Mesodermal cell (in vitro differentiated cells): Measurements from ENCODE around the gene NCKAP5.

ENCODE experiments used
- H3K27ac ChIP-seq: 2 replicates; pipeline ENCODE4 v1.7.0; 2013; ENCODE audit warnings: mild to moderate bottlenecking, low read depth, low read length, moderate library complexity; ENCODE audit not compliant: severe bottlenecking
- H3K36me3 ChIP-seq: 2 replicates; pipeline ENCODE4 v1.7.1; 2013; ENCODE audit warnings: mild to moderate bottlenecking, low read length, moderate library complexity; ENCODE audit not compliant: control insufficient read depth, insufficient read depth
- H3K4me1 ChIP-seq: one replicate; pipeline ENCODE4 v1.7.1; 2013; ENCODE audit warnings: mild to moderate bottlenecking, low read length; ENCODE audit not compliant: insufficient read depth, control insufficient read depth, poor library complexity, severe bottlenecking
- H3K4me3 ChIP-seq: 2 replicates; pipeline ENCODE4 v1.7.0; 2013; ENCODE audit warnings: low read length, control low read depth, mild to moderate bottlenecking; ENCODE audit not compliant: insufficient read depth, poor library complexity, severe bottlenecking; ENCODE audit errors: extremely low read depth
- H3K9me3 ChIP-seq: 2 replicates; pipeline ENCODE4 v1.7.1; 2013; ENCODE audit warnings: mild to moderate bottlenecking, low read length, moderate library complexity; ENCODE audit not compliant: control insufficient read depth
- WGBS, 2 experiments: methylation state at CpG; one replicate each; pipeline ENCODE4 v1.1.5; 2013; ENCODE audit warnings: missing lambda C conversion rate in 2 of 2; ENCODE audit not compliant: insufficient coverage in 2 of 2; 5-methylcytosine and 5-hydroxymethylcytosine counted together

The NCKAP5 gene

GRCh38 chr2:133496501-133497269, 71.6 kb downstream of the NCKAP5 start:
- H3K36me3 ChIP-seq: no peaks in the 10 kb centered on the region
- no peak overlapping the region for H3K27ac ChIP-seq
- H3K4me1 ChIP-seq: no peaks in the 10 kb centered on the region
- WGBS, 2 experiments: 100% methylated on average over 1 of the region's 3 CpGs
- H3K9me3 ChIP-seq: no peaks in the 10 kb centered on the region
- H3K4me3 ChIP-seq: no peak overlapping the region

- no peak overlapping the region for H3K4me3 ChIP-seq
- H3K9me3 ChIP-seq: no peaks in the 10 kb centered on the region
- H3K36me3 ChIP-seq: no peaks in the 10 kb centered on the region
- H3K4me1 ChIP-seq: no peaks in the 10 kb centered on the region
- H3K27ac ChIP-seq: no peak overlapping the region
- 89 to 93% methylated on average over 5 of the region's 5 CpGs for WGBS, 2 experiments
Measured at GRCh38 chr2:133495226-133495625, 73.0 kb downstream of the NCKAP5 start.

GRCh38 chr2:133492719-133493380, 75.4 kb downstream of the NCKAP5 start:
- H3K4me1 ChIP-seq: no peaks in the 10 kb centered on the region
- H3K9me3 ChIP-seq: no peaks in the 10 kb centered on the region
- H3K36me3 ChIP-seq: no peaks in the 10 kb centered on the region
- H3K4me3 ChIP-seq: no peak overlapping the region
- 80 to 100% methylated on average over 1 to 2 of the region's 2 CpGs for WGBS, 2 experiments
- H3K27ac ChIP-seq: no peak overlapping the region

- no peaks in the 10 kb centered on the region for H3K4me1 ChIP-seq
Measured at GRCh38 chr2:133490411-133490980, 77.8 kb downstream of the NCKAP5 start.

GRCh38 chr2:133489641-133490410, 78.4 kb downstream of the NCKAP5 start:
- 93 to 100% methylated on average over 1 to 2 of the region's 5 CpGs for WGBS, 2 experiments
- no peaks in the 10 kb centered on the region for H3K9me3 ChIP-seq
- H3K4me3 ChIP-seq: no peak overlapping the region
- no peaks in the 10 kb centered on the region for H3K4me1 ChIP-seq
- no peak overlapping the region for H3K27ac ChIP-seq
- H3K36me3 ChIP-seq: no peaks in the 10 kb centered on the region

More at GRCh38 chr2:133490411-133490980, 77.8 kb downstream of the NCKAP5 start:
- 75 to 92% methylated on average over 1 to 2 of the region's 3 CpGs for WGBS, 2 experiments
- H3K4me3 ChIP-seq: no peak overlapping the region
- no peak overlapping the region for H3K27ac ChIP-seq
- H3K9me3 ChIP-seq: no peaks in the 10 kb centered on the region
- no peaks in the 10 kb centered on the region for H3K36me3 ChIP-seq

- Histone ChIP-seq H3K4me1 (no peaks in the 10 kb centered on the region), H3K36me3 (no peaks in the 10 kb centered on the region), H3K4me3 (no peak overlapping the region), H3K9me3 (no peaks in the 10 kb centered on the region), H3K27ac (no peak overlapping the region)
- 89% methylated on average over 1 of the region's 1 CpG; no CpG with 5 or more reads in 1 of the 2 experiments for WGBS, 2 experiments
Measured at GRCh38 chr2:133489146-133489545, 79.1 kb downstream of the NCKAP5 start.

- Histone ChIP-seq H3K9me3 (no peaks in the 10 kb centered on the region), H3K27ac (no peak overlapping the region), H3K4me3 (no peak overlapping the region), H3K36me3 (no peaks in the 10 kb centered on the region), H3K4me1 (no peaks in the 10 kb centered on the region)
- WGBS, 2 experiments: 84 to 93% methylated on average over 3 to 5 of the region's 5 CpGs
Measured at GRCh38 chr2:133486771-133487191, 81.5 kb downstream of the NCKAP5 start.

GRCh38 chr2:133485868-133486267, 82.4 kb downstream of the NCKAP5 start:
- H3K4me1 ChIP-seq: no peaks in the 10 kb centered on the region
- no peaks in the 10 kb centered on the region for H3K36me3 ChIP-seq
- 71% methylated on average over 1 of the region's 3 CpGs; no CpG with 5 or more reads in 1 of the 2 experiments for WGBS, 2 experiments
- no peak overlapping the region for H3K27ac ChIP-seq
- no peak overlapping the region for H3K4me3 ChIP-seq
- no peaks in the 10 kb centered on the region for H3K9me3 ChIP-seq

- Histone ChIP-seq H3K9me3 (no peaks in the 10 kb centered on the region), H3K36me3 (no peaks in the 10 kb centered on the region), H3K4me1 (no peaks in the 10 kb centered on the region), H3K4me3 (no peak overlapping the region), H3K27ac (no peak overlapping the region)
- WGBS, 2 experiments: 67 to 100% methylated on average over 1 of the region's 3 CpGs
Measured at GRCh38 chr2:133484784-133485183, 83.5 kb downstream of the NCKAP5 start.

GRCh38 chr2:133484106-133484505, 84.2 kb downstream of the NCKAP5 start:
- H3K27ac ChIP-seq: no peak overlapping the region
- WGBS, 2 experiments: 84 to 87% methylated on average over 3 of the region's 3 CpGs
- no peaks in the 10 kb centered on the region for H3K36me3 ChIP-seq
- no peaks in the 10 kb centered on the region for H3K4me1 ChIP-seq
- H3K9me3 ChIP-seq: no peaks in the 10 kb centered on the region
- H3K4me3 ChIP-seq: no peak overlapping the region
